SK-N-SH (cell line): Measurements from ENCODE around the gene TSPYL4. TPM values are rescaled to one million over a fixed set of nuclear protein-coding genes. Genes with fewer than 3 reads are reported as not detected.

Experiments used
- CTCF ChIP-seq: fragments of 200-600 bp; sonication (generic); IDR thresholded peaks from 2 replicates; pipeline ENCODE4 v1.6.1; 2017; ENCODE audit warnings: antibody characterized with exemption, mild to moderate bottlenecking, moderate library complexity
- ELF1 ChIP-seq: IDR thresholded peaks from 2 replicates; pipeline ENCODE4 v1.4.0; 2012
- EP300 ChIP-seq, 2 experiments: IDR thresholded peaks; 2 replicates each; pipeline versions ENCODE4 v1.4.0 to v1.6.1; 2012; ENCODE audit warnings: borderline replicate concordance in 1 of 2, low read depth in 1 of 2, low read length in 1 of 2
- EZH2phosphoT487 ChIP-seq: fragments of 200-600 bp; sonication (generic); IDR thresholded peaks from 2 replicates; pipeline ENCODE4 v1.6.1; 2017; ENCODE audit warnings: low read depth, mixed run types, mild to moderate bottlenecking, antibody characterized with exemption, moderate library complexity, borderline replicate concordance
- FOXJ3 ChIP-seq: sonication (generic); formaldehyde crosslinking; IDR thresholded peaks from 2 replicates; pipeline ENCODE4 v1.5.1; 2020; ENCODE audit warnings: mild to moderate bottlenecking, missing genetic modification reagents
- FOXM1 ChIP-seq: IDR thresholded peaks from 2 replicates; pipeline ENCODE4 v1.4.0; 2012; ENCODE audit warnings: low read depth, mild to moderate bottlenecking
- GABPA ChIP-seq: IDR thresholded peaks from 2 replicates; pipeline ENCODE4 v1.4.0; 2012; ENCODE audit warnings: low read depth, mild to moderate bottlenecking
- GATA2 ChIP-seq: sonication (generic); formaldehyde crosslinking; IDR thresholded peaks from 2 replicates; pipeline ENCODE4 v1.5.0; 2020; ENCODE audit warnings: mild to moderate bottlenecking, missing genetic modification reagents
- IRF3 ChIP-seq: fragments of 150-350 bp; IDR thresholded peaks from 2 replicates; pipeline ENCODE4 v1.6.1; 2016; ENCODE audit warnings: mild to moderate bottlenecking, low read depth, low read length
- JUND ChIP-seq: IDR thresholded peaks from 2 replicates; pipeline ENCODE4 v1.4.0; 2012
- MAX ChIP-seq: IDR thresholded peaks from 2 replicates; pipeline ENCODE4 v1.4.0; 2012; ENCODE audit warnings: low read depth
- MXI1 ChIP-seq: IDR thresholded peaks from 2 replicates; pipeline ENCODE4 v1.6.1; 2012; ENCODE audit warnings: mild to moderate bottlenecking, low read depth, low read length, improper control_type of control experiment
- NRF1 ChIP-seq: IDR thresholded peaks from 2 replicates; pipeline ENCODE4 v1.6.1; 2012; ENCODE audit warnings: low read depth, mild to moderate bottlenecking, low read length
- PBX3 ChIP-seq: IDR thresholded peaks from 2 replicates; pipeline ENCODE4; 2012
- POLR2AphosphoS5 ChIP-seq: IDR thresholded peaks from 2 replicates; pipeline ENCODE4 v1.6.1; 2012; ENCODE audit warnings: low read depth, low read length
- RAD21 ChIP-seq: IDR thresholded peaks from 2 replicates; pipeline ENCODE4 v1.6.1; 2012; ENCODE audit warnings: mild to moderate bottlenecking, low read length
- RCOR1 ChIP-seq: fragments of 150-350 bp; IDR thresholded peaks from 2 replicates; pipeline ENCODE4 v1.6.1; 2017; ENCODE audit warnings: antibody characterized with exemption, low read length
- RFX5 ChIP-seq: IDR thresholded peaks from 2 replicates; pipeline ENCODE4 v1.6.1; 2012; ENCODE audit warnings: mild to moderate bottlenecking, improper control_type of control experiment, low read length
- TAF1 ChIP-seq: IDR thresholded peaks from 2 replicates; pipeline ENCODE4 v1.6.1; 2012; ENCODE audit warnings: low read depth, mild to moderate bottlenecking, low read length, moderate library complexity, borderline replicate concordance
- TCF12 ChIP-seq: IDR thresholded peaks from 2 replicates; pipeline ENCODE4 v1.4.0; 2012
- YY1 ChIP-seq: IDR thresholded peaks from 2 replicates; pipeline ENCODE4 v1.4.0; 2012; ENCODE audit warnings: low read depth, mild to moderate bottlenecking
- ZBTB33 ChIP-seq: IDR thresholded peaks from 2 replicates; pipeline ENCODE4 v1.4.0; 2012; ENCODE audit warnings: low read depth, borderline replicate concordance
- polyA plus RNA-seq, 3 experiments: library from polyadenylated mRNA; depleted of rRNA; stranded (reverse); fragments of >200 nt; gene quantifications; 2 replicates each; pipeline ENCODE4 v1.2.3, GENCODE V29; 2012

TSPYL4 gene
- polyA plus RNA-seq, 1 of the 3 experiments (the other 2 are of a cell fraction): 29.1 TPM

- TF ChIP-seq EP300 (IDR thresholded peaks at IDR 0.05; ENCODE audit: borderline replicate concordance in 1 of 2, low read depth in 1 of 2, low read length in 1 of 2): peak in 1 of 2 experiments; percentile 72; a peak in 2 of 4 replicates
- TF ChIP-seq TCF12: 0 out of 2 replicates have a peak, but pooled peaks have one; percentile 5
- peak; percentile 71 for TF ChIP-seq MXI1
- peak; percentile 98 for TF ChIP-seq RFX5
- 0 out of 2 replicates have a peak, but pooled peaks have one; percentile 27 for TF ChIP-seq IRF3
- no peak for TF ChIP-seq RAD21
- peak; percentile 28 for TF ChIP-seq CTCF
- no peak for TF ChIP-seq FOXJ3
- no peak for TF ChIP-seq GATA2 (CRISPR knock-in tag)
- TF ChIP-seq GABPA: no peak
- peak; percentile 96 for TF ChIP-seq ZBTB33
- no peak for TF ChIP-seq PBX3
- peak; percentile 15; the same call in 1 of the 2 replicates for TF ChIP-seq RCOR1
- peak; percentile 75; the same call in 1 of the 2 replicates for TF ChIP-seq TAF1
- peak; percentile 40; the same call in 1 of the 2 replicates for TF ChIP-seq YY1
- no peak for TF ChIP-seq JUND
- peak; percentile 51; the same call in 1 of the 2 replicates for TF ChIP-seq MAX
- no peak for TF ChIP-seq EZH2phosphoT487
- TF ChIP-seq ELF1: no peak
- peak; percentile 89 for TF ChIP-seq POLR2AphosphoS5
- TF ChIP-seq NRF1: no peak
- TF ChIP-seq FOXM1: no peak
- TF ChIP-seq, all 33 proteins: peak for 14
Observed at GRCh38 chr6:116279232-116280160, 25.6 kb upstream of the TSPYL4 start, which contains the start of gene TSPYL1 (continued).
